ENCODE data around the gene TLN1.

DNA sequence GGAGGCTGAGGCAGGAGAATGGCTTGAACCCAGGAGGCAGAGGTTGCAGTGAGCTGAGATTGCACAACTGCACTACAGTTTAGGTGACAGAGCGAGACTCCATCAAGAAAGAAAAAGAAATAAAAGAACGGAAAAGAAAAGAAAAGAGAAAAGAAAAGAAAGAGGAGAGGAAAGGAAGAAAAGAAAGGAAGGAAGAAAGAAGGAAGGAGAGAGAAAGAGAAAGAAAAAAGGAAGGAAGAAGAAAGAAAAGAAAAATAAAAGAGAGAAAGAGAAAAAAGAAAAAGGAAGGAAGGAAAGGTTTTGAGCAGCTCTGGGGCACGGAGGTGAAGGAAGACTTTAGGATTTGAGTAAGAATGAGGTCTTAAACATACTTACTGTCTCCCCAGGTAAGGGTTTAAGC lies 18.4 kb downstream of the TLN1 start:
- TF ChIP-seq POLR2AphosphoS5 (IDR thresholded peaks at IDR 0.05), result no peak
- TF ChIP-seq, protein P1, sequence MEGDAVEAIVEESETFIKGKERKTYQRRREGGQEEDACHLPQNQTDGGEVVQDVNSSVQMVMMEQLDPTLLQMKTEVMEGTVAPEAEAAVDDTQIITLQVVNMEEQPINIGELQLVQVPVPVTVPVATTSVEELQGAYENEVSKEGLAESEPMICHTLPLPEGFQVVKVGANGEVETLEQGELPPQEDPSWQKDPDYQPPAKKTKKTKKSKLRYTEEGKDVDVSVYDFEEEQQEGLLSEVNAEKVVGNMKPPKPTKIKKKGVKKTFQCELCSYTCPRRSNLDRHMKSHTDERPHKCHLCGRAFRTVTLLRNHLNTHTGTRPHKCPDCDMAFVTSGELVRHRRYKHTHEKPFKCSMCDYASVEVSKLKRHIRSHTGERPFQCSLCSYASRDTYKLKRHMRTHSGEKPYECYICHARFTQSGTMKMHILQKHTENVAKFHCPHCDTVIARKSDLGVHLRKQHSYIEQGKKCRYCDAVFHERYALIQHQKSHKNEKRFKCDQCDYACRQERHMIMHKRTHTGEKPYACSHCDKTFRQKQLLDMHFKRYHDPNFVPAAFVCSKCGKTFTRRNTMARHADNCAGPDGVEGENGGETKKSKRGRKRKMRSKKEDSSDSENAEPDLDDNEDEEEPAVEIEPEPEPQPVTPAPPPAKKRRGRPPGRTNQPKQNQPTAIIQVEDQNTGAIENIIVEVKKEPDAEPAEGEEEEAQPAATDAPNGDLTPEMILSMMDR (IDR thresholded peaks at IDR 0.05), result no peak

Data from gastroesophageal sphincter (tissue), 3 donors.